HepG2 (cell line): Measurements from ENCODE around the gene PITPNM2. TPM values are rescaled to one million over a fixed set of nuclear protein-coding genes. Genes with fewer than 3 reads are reported as not detected.

Experiments used
- ATAC-seq: fragments of 200-7000 bp; cut with Tn5 transposase; 3 replicates; pipeline ENCODE4 v1.9.1; 2020; ENCODE audit warnings: mild to moderate bottlenecking, moderate library complexity
- BruUV-seq: library from RNA; stranded (reverse); fragments of 400-500 nt; replicated peaks from 2 replicates; lab custom pipeline; 2021; lab: Mats Ljungman, UMichigan
- CTCF ChIA-PET: fragments of 300-600 bp; formaldehyde crosslinking; extraction: SDS; loops from one replicate; lab custom pipeline; 2021; ENCODE audit warnings: low total read pairs, inconsistent platforms, low intra/inter-chr PET ratio; lab: Yijun Ruan, JAX
- POLR2A ChIA-PET: fragments of 350-600 bp; sonication (Branson Sonifier 250); formaldehyde crosslinking; loops from one replicate; lab custom pipeline; 2020; ENCODE audit warnings: antibody characterized with exemption, inconsistent platforms; lab: Yijun Ruan, JAX
- DNase-seq: peaks from one replicate; pipeline ENCODE4 v3.0.0-alpha.2; 2015; ENCODE audit warnings: low spot score
- FAIRE-seq: peaks from 3 replicates; lab custom pipeline; 2011; peaks lifted over from hg19 to GRCh38; lab: Jason Lieb, UNC
- H2AFZ ChIP-seq: one replicate; pipeline ENCODE4 v1.6.1; 2011; ENCODE audit warnings: low read length, inconsistent platforms
- H3K27ac ChIP-seq: fragments of 300-600 bp; 3 replicates; pipeline ENCODE4 v1.8.0; 2011; ENCODE audit warnings: mixed run types, mild to moderate bottlenecking, mixed read lengths, low read length, inconsistent platforms; ENCODE audit not compliant: insufficient read depth; ENCODE audit errors: extremely low read length
- H3K27me3 ChIP-seq, 2 experiments: fragments of 200-600 bp in 1 of 2; 2 replicates in 1 of 2; 3 replicates in 1 of 2; pipeline versions ENCODE4 v1.6.0 to v1.8.0; 2011; ENCODE audit warnings: low read length in 2 of 2, mild to moderate bottlenecking in 2 of 2, moderate library complexity in 2 of 2, inconsistent platforms in 1 of 2; ENCODE audit not compliant: insufficient read depth in 2 of 2, control insufficient read depth in 1 of 2
- H3K36me3 ChIP-seq, 2 experiments: fragments of 200-600 bp in 1 of 2; replicated peaks in 1 of 2; 2 replicates in 1 of 2; 3 replicates in 1 of 2; pipeline versions ENCODE4 v1.5.1 to v1.8.0; 2011; ENCODE audit warnings: low read length in 2 of 2, inconsistent platforms in 1 of 2; ENCODE audit not compliant: insufficient read depth in 2 of 2, control insufficient read depth in 1 of 2
- H3K4me1 ChIP-seq: 2 replicates; pipeline ENCODE4 v1.5.1; 2012; ENCODE audit warnings: low read length, inconsistent platforms; ENCODE audit not compliant: insufficient read depth
- H3K4me2 ChIP-seq: 2 replicates; pipeline ENCODE4 v1.6.0; 2011; ENCODE audit warnings: low read depth, low read length, inconsistent platforms
- H3K4me3 ChIP-seq, 3 experiments: fragments of 200-600 bp in 1 of 3; sonication (generic), shearing (Covaris generic) in 1 of 3; replicated peaks in 1 of 3; 2 replicates each; pipeline ENCODE4 v1.5.1; 2011 to 2016; ENCODE audit warnings: low read length in 3 of 3, inconsistent platforms in 2 of 3, low read depth in 2 of 3, mild to moderate bottlenecking in 2 of 3, control low read depth in 1 of 3, mixed read lengths in 1 of 3; ENCODE audit not compliant: insufficient read depth in 1 of 3
- H3K79me2 ChIP-seq: one replicate; pipeline ENCODE4 v1.6.1; 2011; ENCODE audit warnings: low read length, inconsistent platforms; ENCODE audit not compliant: insufficient read depth
- H3K9ac ChIP-seq: 2 replicates; pipeline ENCODE4 v1.6.0; 2011; ENCODE audit warnings: mild to moderate bottlenecking, low read depth, low read length, inconsistent platforms; ENCODE audit not compliant: insufficient read depth
- H3K9me3 ChIP-seq: 2 replicates; pipeline ENCODE4 v1.5.1; 2012; ENCODE audit warnings: mild to moderate bottlenecking, low read length
- H4K20me1 ChIP-seq: 2 replicates; pipeline ENCODE4 v1.6.0; 2011; ENCODE audit warnings: inconsistent platforms, mild to moderate bottlenecking, low read length, moderate library complexity; ENCODE audit not compliant: insufficient read depth
- AHDC1 ChIP-seq: sonication (generic); formaldehyde crosslinking; IDR thresholded peaks from 2 replicates; pipeline ENCODE4 v1.5.1; 2020; ENCODE audit warnings: mild to moderate bottlenecking, missing genetic modification reagents, borderline replicate concordance
- CERS6 ChIP-seq: sonication (generic); formaldehyde crosslinking; IDR thresholded peaks from 2 replicates; pipeline ENCODE4 v1.5.0; 2020; ENCODE audit warnings: missing genetic modification reagents
- CHD2 ChIP-seq: IDR thresholded peaks from 2 replicates; pipeline ENCODE4 v1.6.1; 2011; ENCODE audit warnings: low read depth, low read length, improper control_type of control experiment
- FOXK2 ChIP-seq: fragments of 450-650 bp; IDR thresholded peaks from 2 replicates; pipeline ENCODE4 v1.6.1; 2016
- HIVEP1 ChIP-seq: sonication (generic); formaldehyde crosslinking; IDR thresholded peaks from 2 replicates; pipeline ENCODE4 v1.4.0; 2020; ENCODE audit warnings: mild to moderate bottlenecking, missing genetic modification reagents
- HNRNPLL ChIP-seq: fragments of 200-400 bp; formaldehyde crosslinking; IDR thresholded peaks from 2 replicates; pipeline ENCODE4 v1.6.1; 2017; ENCODE audit warnings: mild to moderate bottlenecking, low read depth, low read length; ENCODE audit not compliant: poor library complexity, severe bottlenecking
- HNRNPUL1 ChIP-seq: fragments of 200-400 bp; formaldehyde crosslinking; IDR thresholded peaks from 2 replicates; pipeline ENCODE4 v1.6.1; 2017; ENCODE audit warnings: low read depth, mild to moderate bottlenecking, low read length, moderate library complexity
- JUNB ChIP-seq: sonication (generic); formaldehyde crosslinking; IDR thresholded peaks from 2 replicates; pipeline ENCODE4 v1.8.0; 2022; ENCODE audit warnings: missing genetic modification reagents, mild to moderate bottlenecking, borderline replicate concordance
- MXD3 ChIP-seq: IDR thresholded peaks from 2 replicates; pipeline ENCODE4 v1.6.1; 2016; ENCODE audit warnings: mild to moderate bottlenecking, missing biosample characterization, missing genetic modification reagents
- RAD21 ChIP-seq: fragments of 450-650 bp; formaldehyde crosslinking; IDR thresholded peaks from 2 replicates; pipeline ENCODE4 v1.5.0; 2020; ENCODE audit warnings: mild to moderate bottlenecking
- SMAD1 ChIP-seq: sonication (generic); formaldehyde crosslinking; IDR thresholded peaks from 2 replicates; pipeline ENCODE4 v1.4.0; 2020; ENCODE audit warnings: missing genetic modification reagents, low read depth, mild to moderate bottlenecking, borderline replicate concordance
- TCF7L2 ChIP-seq: IDR thresholded peaks from 2 replicates; pipeline ENCODE4 v1.6.1; 2011; ENCODE audit warnings: mild to moderate bottlenecking, low read depth, low read length, moderate library complexity
- ZFP36L2 ChIP-seq: sonication (generic); formaldehyde crosslinking; IDR thresholded peaks from 2 replicates; pipeline ENCODE4 v1.4.0; 2020; ENCODE audit warnings: missing genetic modification reagents
- ZFP91 ChIP-seq: sonication (generic); formaldehyde crosslinking; IDR thresholded peaks from 2 replicates; pipeline ENCODE4 v1.9.0; 2022; ENCODE audit warnings: missing genetic modification reagents, mild to moderate bottlenecking, borderline replicate concordance
- ZNF17 ChIP-seq: sonication (generic); formaldehyde crosslinking; IDR thresholded peaks from 2 replicates; pipeline ENCODE4 v1.5.0; 2020; ENCODE audit warnings: mild to moderate bottlenecking, missing genetic modification reagents
- ZSCAN31 ChIP-seq: sonication (generic); formaldehyde crosslinking; IDR thresholded peaks from 2 replicates; pipeline ENCODE4 v1.5.0; 2020; ENCODE audit warnings: low read depth, mild to moderate bottlenecking, missing genetic modification reagents
- WGBS: methylation state at CpG from one replicate; pipeline ENCODE4 v1.1.6; 2017; ENCODE audit warnings: low lambda C conversion rate; 5-methylcytosine and 5-hydroxymethylcytosine counted together
- in situ Hi-C: cut with HindIII; loops from 2 replicates; pipeline ENCODE4 v1.10.0; 2017; ENCODE audit warnings: low pct_unique_long_range_greater_than_20kb; ENCODE audit not compliant: extremely low pct_ligation_motif_present
- intact Hi-C: fragments of 100-400 bp; cut with micrococcal nuclease; formaldehyde crosslinking; loops from one replicate; pipeline ENCODE4 v1.10.0; 2022; ENCODE audit not compliant: unreplicated experiment
- polyA plus RNA-seq, 8 experiments: library from polyadenylated mRNA; depleted of rRNA in 3 of 8; stranded (reverse) in 7 of 8; unstranded in 1 of 8; fragments of >200 nt; fragmentation: Illumina TruSeq in 4 of 8; extraction: Trizol in 4 of 8; gene quantifications; 2 replicates each; pipeline versions ENCODE4 v1.2.1 to v1.2.3, GENCODE V29; 2011 to 2016; ENCODE audit warnings: low read depth in 4 of 8, missing spikeins in 1 of 8, mixed read lengths in 1 of 8; ENCODE audit not compliant: insufficient read depth in 1 of 8
- total RNA-seq, 5 experiments: library from RNA; depleted of rRNA; stranded (reverse); fragments of >200 nt; fragmentation: Illumina TruSeq; extraction: Trizol; gene quantifications; 2 replicates each; pipeline ENCODE4 v1.2.3, GENCODE V29; 2016; ENCODE audit warnings: low read depth in 1 of 5

The PITPNM2 gene
- total and polyA plus RNA-seq, 2 of the 13 experiments (the other 11 are each of a cell fraction or from before 2014, with no cell fraction given): 4.2 to 5.3 TPM

- no peak overlapping the region for H3K4me2 ChIP-seq
- no peaks in the 10 kb centered on the region for H3K4me1 ChIP-seq
- CTCF ChIA-PET: no interaction called here
- H3K27me3 ChIP-seq: no peaks in the 10 kb centered on the region; a peak in 1 of 5 replicates
- H4K20me1 ChIP-seq: no peaks in the 10 kb centered on the region
- ATAC-seq (no peak), DNase-seq (no peak), FAIRE-seq (no peak)
- no peak overlapping the region for H2AFZ ChIP-seq
- no TSS peak for BruUV-seq
- POLR2A ChIA-PET: no interaction called here
- H3K36me3 ChIP-seq: peaks cover 8 to 59% of the 10 kb centered on the region in 2 experiments
- no peaks in the 10 kb centered on the region for H3K79me2 ChIP-seq
- H3K9me3 ChIP-seq: no peaks in the 10 kb centered on the region
- no peak overlapping the region for H3K4me3 ChIP-seq
- WGBS: 97% methylated on average over 7 of the region's 7 CpGs
- intact Hi-C loops (no loop called here), in situ Hi-C loops (no loop called here)
- no peak overlapping the region for H3K27ac ChIP-seq
- H3K9ac ChIP-seq: no peak overlapping the region
- TF ChIP-seq MXD3 (no peak), CHD2 (no peak), ZFP91 (CRISPR knock-in tag) (no peak), CERS6 (no peak), JUNB (CRISPR knock-in tag) (no peak), AHDC1 (CRISPR knock-in tag) (no peak), TCF7L2 (no peak), HIVEP1 (CRISPR knock-in tag) (no peak), RAD21 (no peak), ZSCAN31 (CRISPR knock-in tag) (no peak), SMAD1 (no peak), HNRNPLL (no peak), ZFP36L2 (no peak), HNRNPUL1 (no peak), FOXK2 (no peak), ZNF17 (CRISPR knock-in tag) (no peak)
Measured at GRCh38 chr12:123200414-123200813, 49.5 kb upstream of the PITPNM2 start.
